NCI-H2171 (cell line): Measurements from ENCODE around the gene ADAMTS17.
"Not testable (repeated sequence)": the region's sequence is repeated elsewhere in the genome, so short reads cannot be mapped to it uniquely, and the experiment has no call there.

ENCODE experiments used
- DNase-seq: peaks from one replicate; lab custom pipeline; 2025; lab: John Stamatoyannopoulos, UW

ADAMTS17 gene

GRCh38 chr15:99993681-99994131, 348.1 kb downstream of the ADAMTS17 start:
- no peak for DNase-seq

GRCh38 chr15:99993262-99993661, 348.5 kb downstream of the ADAMTS17 start:
- DNase-seq = no peak

DNA sequence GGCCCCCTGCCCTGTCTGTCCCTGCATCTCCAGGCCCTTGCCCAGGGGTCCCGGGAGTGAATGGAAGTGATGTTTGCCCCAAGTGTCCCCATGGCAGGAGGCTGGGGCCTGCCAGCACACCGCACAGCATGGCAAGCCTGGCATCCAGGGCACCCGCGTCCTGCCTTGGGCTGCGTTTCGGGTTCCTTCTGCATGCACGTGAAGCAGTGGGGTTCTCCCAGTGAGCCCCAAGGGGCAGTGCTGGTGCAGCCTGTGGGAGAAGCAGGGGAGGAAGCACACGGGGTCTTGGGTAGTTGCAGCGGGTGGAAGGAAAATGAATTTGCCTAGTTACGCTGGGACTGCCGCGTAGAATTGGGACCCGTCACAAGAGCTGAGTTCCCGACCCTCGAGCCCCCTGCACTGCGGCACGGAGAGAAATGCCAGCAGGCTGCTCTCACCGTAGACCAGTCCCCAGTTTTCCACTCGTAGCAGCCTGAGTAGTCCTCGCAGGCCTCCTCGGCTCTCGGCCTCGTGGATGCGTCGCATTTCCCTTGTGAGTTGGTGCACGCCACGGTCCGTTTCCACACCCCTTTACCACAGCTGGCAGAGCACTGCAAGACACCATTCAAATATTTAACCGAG, 349.1 kb downstream of the ADAMTS17 start:
- no peak for DNase-seq

DNA sequence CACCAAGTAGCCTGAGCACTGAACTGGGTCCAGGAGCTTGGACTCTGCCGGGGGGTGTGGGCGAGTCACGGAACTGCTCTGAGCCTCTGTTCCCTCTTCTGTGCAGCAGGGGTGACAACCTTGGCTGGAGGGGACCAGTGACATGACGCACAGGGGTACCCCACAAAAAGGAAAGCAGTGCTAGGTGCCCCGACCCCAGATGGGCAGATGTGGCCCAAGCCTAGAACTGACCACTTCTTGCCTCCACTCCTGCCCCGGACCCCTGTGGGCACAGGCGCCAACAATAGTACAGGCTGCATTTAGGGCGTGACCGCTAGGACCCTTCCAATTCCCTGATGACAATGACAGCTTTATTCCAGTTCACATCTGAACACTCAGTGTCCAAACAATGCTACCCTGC, 352.7 kb downstream of the ADAMTS17 start:
- DNase-seq = no peak

DNA sequence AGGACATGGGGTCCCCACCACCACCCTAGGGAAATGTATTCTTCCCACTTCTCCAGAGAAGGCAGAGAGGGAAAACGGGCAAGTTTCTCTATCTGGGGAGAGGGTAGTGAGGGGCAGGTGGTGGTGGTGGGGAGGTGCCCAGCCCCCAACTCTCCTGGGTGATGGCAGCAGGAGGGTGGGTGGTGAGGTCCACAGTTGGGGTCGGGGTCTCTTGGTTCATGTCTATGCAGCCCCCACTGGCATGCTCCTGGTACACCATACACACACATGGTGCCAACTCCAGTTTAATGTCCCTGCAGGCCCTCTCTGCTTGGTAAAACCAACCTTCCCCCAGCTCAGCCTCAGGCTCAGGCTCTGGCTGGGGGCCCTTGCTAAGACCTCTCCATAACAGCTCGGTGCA, 354.1 kb downstream of the ADAMTS17 start:
- no peak for DNase-seq

DNA sequence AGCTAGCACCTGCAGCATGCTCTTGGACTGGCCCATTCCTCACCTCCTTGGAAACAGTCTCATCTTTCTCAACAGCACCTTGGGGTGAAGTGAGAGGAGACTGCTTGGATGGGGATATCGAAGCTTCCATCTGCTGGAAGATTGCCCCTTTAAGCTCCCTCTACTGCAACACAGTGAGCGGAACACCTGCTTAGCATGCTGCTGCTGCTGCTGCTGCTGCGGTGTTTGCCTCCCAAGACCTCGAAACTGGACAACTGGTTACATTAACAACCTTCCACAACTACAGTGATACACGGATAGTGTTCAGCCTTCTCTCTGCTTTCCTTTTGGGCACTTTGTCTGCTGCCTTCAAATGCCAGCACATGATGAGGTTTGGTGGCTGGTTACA, 354.7 kb downstream of the ADAMTS17 start:
- no peak for DNase-seq

- DNase-seq = no peak
These were observed 355.3 kb downstream of the ADAMTS17 start for GRCh38 chr15:99986297-99987118.

GRCh38 chr15:99985878-99986277, 355.9 kb downstream of the ADAMTS17 start:
- DNase-seq = no peak

DNA sequence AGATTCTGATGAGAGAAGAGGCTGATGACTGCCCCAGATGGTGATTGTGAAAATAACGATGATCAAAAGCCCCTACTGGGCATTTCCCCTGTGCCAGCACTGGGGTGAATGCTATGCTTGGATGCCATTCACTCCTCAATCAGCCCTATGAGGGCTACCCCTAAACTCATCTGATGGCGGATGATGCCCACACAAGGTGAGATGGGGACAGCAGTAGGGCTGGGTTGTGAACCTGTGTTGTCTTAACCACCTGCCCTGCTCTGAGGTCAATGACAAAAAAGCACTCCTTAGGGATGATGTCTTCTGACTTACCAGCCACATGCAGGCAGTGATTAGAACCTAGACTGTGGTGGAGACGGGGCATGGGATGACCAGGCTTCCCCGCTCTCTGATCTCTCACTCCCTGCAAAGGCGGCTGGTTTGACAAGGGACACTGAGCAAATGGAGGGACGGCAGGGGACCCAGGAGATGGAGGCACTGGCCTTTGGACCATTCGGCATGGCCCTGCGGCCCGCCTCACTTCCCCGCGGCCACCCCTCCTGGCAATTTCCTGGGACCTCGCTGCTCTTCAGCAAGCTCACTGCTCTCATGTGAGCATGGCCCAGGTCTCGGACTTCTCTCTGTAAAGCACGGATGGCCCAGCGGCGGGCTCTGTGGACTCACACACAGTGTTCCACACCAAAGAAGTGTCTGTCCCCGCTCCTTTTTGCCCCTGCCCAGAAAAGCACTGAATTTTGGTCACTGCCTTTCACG, 357.1 kb downstream of the ADAMTS17 start:
- DNase-seq = no peak

DNA sequence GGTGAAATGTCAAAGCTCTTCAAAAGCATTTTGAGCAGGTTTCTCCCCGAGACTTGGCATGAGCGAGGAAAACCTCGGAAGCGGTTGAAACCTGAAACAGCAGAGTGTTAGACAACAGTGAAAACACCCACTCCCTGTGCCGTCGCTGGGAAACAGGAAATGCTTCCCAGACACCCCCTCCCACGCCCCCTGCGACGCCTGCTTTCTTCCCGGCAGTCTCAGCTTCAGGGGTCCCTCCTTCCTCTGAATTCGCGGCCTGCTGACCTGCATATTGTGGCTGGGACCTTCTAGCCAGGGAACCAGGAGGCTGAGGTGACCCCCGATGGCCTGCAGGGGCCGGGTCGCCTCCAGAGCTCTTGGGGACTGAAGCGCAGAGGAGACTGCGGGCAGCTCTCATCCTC, 357.9 kb downstream of the ADAMTS17 start:
- no peak for DNase-seq

GRCh38 chr15:99983171-99983885, 358.4 kb downstream of the ADAMTS17 start:
- DNase-seq = no peak

GRCh38 chr15:99982662-99983061, 359.1 kb downstream of the ADAMTS17 start:
- DNase-seq = no peak

DNA sequence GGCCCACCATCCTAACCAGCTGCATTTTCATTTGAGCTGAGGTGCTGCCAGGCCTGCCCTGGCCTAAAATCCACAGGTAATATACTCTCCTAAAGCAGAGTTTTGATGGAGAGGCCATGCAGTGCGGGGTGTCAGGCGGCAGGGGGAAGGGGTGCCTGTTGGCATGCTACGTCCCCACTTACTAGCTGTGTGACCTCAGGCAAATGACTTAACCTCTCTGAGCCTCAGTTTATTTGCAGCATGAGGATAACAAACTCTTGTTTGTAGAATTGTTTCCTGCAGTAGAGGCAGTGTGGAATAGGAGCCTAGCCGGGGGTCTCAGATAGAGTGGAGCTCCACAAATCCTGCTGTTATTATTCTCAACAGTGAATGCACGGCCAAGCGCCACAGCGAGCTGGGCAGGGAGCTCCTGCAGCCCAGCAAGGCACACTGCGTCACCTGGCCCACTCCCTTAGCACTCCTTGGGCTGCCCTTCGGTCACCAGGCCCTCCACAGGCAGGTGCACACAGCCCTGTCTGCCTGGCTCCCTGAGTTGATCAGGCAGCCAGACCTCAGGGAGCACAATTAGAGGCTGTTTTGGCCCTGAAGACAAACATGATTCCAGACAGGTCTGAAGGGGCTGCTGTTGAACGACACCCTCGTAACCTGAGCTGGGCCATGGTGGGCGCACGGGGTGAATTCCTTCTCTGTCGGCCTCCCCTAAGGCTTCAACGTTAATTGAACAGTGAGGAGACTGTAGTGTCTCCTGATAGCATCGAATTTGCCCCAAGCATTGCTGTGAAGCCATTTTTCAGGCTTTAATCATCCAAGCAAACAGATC, 359.7 kb downstream of the ADAMTS17 start:
- DNase-seq = no peak

- DNase-seq = no peak
These were observed 360.6 kb downstream of the ADAMTS17 start for GRCh38 chr15:99981191-99981647.

- DNase-seq = no peak
These were observed 361.0 kb downstream of the ADAMTS17 start for GRCh38 chr15:99980752-99981151.

GRCh38 chr15:99979886-99980285, 361.9 kb downstream of the ADAMTS17 start:
- DNase-seq = not testable (repeated sequence)

- no peak for DNase-seq
These were observed 362.4 kb downstream of the ADAMTS17 start for GRCh38 chr15:99979371-99979770.

DNA sequence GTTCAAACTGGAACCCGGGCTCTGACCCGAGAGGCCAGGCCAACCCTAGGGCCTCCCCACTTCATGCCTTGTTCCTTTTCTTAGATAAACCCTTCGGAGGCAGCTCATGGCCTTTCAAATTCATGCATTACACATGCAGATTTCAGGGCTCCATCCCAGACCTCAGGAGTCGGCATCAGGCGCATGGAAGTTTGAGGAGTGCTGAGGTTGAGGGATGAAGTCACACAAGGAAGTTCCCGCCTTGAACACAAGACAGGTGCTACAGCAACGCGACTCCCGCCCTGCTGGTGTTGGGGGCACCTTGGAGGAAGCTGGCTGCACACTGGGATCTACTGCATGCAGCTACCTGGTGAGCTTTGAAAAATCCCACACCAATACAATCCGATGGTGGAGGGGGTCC, 363.3 kb downstream of the ADAMTS17 start:
- no peak for DNase-seq

GRCh38 chr15:99977929-99978328, 363.8 kb downstream of the ADAMTS17 start:
- DNase-seq = no peak

GRCh38 chr15:99976811-99977271, 364.9 kb downstream of the ADAMTS17 start:
- no peak for DNase-seq

GRCh38 chr15:99976000-99976399, 365.8 kb downstream of the ADAMTS17 start:
- DNase-seq = no peak
